HEK293T (cell line): ENCODE measurements around the gene RTKN2.
"Not testable (repeated sequence)": the region's sequence is repeated elsewhere in the genome, so short reads cannot be mapped to it uniquely, and the experiment has no call there.

ENCODE experiments used
- FOXM1 ChIP-seq: fragments of 450-650 bp; IDR thresholded peaks from 2 replicates; pipeline ENCODE4 v1.6.1; 2017; ENCODE audit warnings: mild to moderate bottlenecking, borderline replicate concordance
- TARDBP ChIP-seq: fragments of 450-650 bp; IDR thresholded peaks from 2 replicates; pipeline ENCODE4 v1.6.1; 2016

- TF ChIP-seq FOXM1, TARDBP: not testable (repeated sequence)
Measured at GRCh38 chr10:62241521-62241920, 27.1 kb downstream of the RTKN2 start.
